C4-2B (cell line): ENCODE results near the gene TCF4.

Experiments used
- ZFX ChIP-seq: fragments of 450-650 bp; IDR thresholded peaks from 2 replicates; pipeline ENCODE4 v1.6.1; 2017
- TF ChIP-seq, protein P1 (sequence below): fragments of 450-650 bp; conservative IDR thresholded peaks from 2 replicates; pipeline ENCODE4 v1.5.1; 2017; ENCODE audit warnings: mild to moderate bottlenecking

DNA sequence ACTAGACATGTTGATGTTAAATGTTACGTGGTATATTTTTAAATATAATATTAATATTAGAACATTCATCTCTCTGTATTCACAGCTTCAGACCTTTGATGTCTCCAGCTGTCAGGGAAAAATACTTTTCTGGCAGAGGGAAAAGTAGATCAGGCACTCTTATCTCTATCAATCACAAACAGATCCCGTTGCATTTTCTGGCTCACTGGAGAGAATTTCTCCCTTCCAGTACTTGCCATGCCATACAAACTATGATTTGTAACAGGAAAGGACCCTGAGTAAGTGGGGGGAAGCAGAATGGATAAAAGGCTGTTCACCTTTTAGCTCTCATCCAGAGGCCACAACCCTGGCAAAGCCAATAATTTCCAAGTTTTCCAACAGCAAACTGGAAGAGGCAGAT lies 158.0 kb downstream of the TCF4 start:
- TF ChIP-seq, protein P1, sequence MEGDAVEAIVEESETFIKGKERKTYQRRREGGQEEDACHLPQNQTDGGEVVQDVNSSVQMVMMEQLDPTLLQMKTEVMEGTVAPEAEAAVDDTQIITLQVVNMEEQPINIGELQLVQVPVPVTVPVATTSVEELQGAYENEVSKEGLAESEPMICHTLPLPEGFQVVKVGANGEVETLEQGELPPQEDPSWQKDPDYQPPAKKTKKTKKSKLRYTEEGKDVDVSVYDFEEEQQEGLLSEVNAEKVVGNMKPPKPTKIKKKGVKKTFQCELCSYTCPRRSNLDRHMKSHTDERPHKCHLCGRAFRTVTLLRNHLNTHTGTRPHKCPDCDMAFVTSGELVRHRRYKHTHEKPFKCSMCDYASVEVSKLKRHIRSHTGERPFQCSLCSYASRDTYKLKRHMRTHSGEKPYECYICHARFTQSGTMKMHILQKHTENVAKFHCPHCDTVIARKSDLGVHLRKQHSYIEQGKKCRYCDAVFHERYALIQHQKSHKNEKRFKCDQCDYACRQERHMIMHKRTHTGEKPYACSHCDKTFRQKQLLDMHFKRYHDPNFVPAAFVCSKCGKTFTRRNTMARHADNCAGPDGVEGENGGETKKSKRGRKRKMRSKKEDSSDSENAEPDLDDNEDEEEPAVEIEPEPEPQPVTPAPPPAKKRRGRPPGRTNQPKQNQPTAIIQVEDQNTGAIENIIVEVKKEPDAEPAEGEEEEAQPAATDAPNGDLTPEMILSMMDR: no peak
- no peak for TF ChIP-seq ZFX
